ENCODE measurements around the gene GBP5.

GBP5 gene

GRCh38 chr1:89262643-89263042, 10.0 kb downstream of the GBP5 start:
- TF ChIP-seq TAF1 (IDR thresholded peaks at IDR 0.05; ENCODE audit: borderline replicate concordance, insufficient read depth, low read length) = no peak
- no peak for TF ChIP-seq REST (IDR thresholded peaks at IDR 0.05; ENCODE audit: insufficient read depth in 1 of 2, low read depth in 2 of 2, low read length in 2 of 2)
- no peak for TF ChIP-seq FOXP2 (optimal IDR thresholded peaks at IDR 0.05; ENCODE audit: borderline replicate concordance, extremely low read depth, extremely low read length, insufficient read depth)
- no peak for TF ChIP-seq SIN3A (IDR thresholded peaks at IDR 0.05; ENCODE audit: borderline replicate concordance, insufficient read depth, low read length)
- no peak for TF ChIP-seq POLR2AphosphoS5 (IDR thresholded peaks at IDR 0.05; ENCODE audit: low read depth, low read length)

GRCh38 chr1:89261926-89262515, 10.6 kb downstream of the GBP5 start:
- no peak for TF ChIP-seq FOXP2 (optimal IDR thresholded peaks at IDR 0.05; ENCODE audit: borderline replicate concordance, extremely low read depth, extremely low read length, insufficient read depth)
- no peak for TF ChIP-seq SIN3A (IDR thresholded peaks at IDR 0.05; ENCODE audit: borderline replicate concordance, insufficient read depth, low read length)
- TF ChIP-seq REST (IDR thresholded peaks at IDR 0.05; ENCODE audit: insufficient read depth in 1 of 2, low read depth in 2 of 2, low read length in 2 of 2) = no peak
- no peak for TF ChIP-seq TAF1 (IDR thresholded peaks at IDR 0.05; ENCODE audit: borderline replicate concordance, insufficient read depth, low read length)
- TF ChIP-seq POLR2AphosphoS5 (IDR thresholded peaks at IDR 0.05; ENCODE audit: low read depth, low read length) = no peak

GRCh38 chr1:89260566-89261255, 11.9 kb downstream of the GBP5 start:
- no peak for TF ChIP-seq POLR2AphosphoS5 (IDR thresholded peaks at IDR 0.05; ENCODE audit: low read depth, low read length)

GRCh38 chr1:89260042-89260441, 12.6 kb downstream of the GBP5 start:
- no peak for TF ChIP-seq TAF1 (IDR thresholded peaks at IDR 0.05; ENCODE audit: borderline replicate concordance, insufficient read depth, low read length)
- TF ChIP-seq FOXP2 (optimal IDR thresholded peaks at IDR 0.05; ENCODE audit: borderline replicate concordance, extremely low read depth, extremely low read length, insufficient read depth) = no peak
- TF ChIP-seq POLR2AphosphoS5 (IDR thresholded peaks at IDR 0.05; ENCODE audit: low read depth, low read length) = no peak
- no peak for TF ChIP-seq SIN3A (IDR thresholded peaks at IDR 0.05; ENCODE audit: borderline replicate concordance, insufficient read depth, low read length)
- TF ChIP-seq REST (IDR thresholded peaks at IDR 0.05; ENCODE audit: insufficient read depth in 1 of 2, low read depth in 2 of 2, low read length in 2 of 2) = no peak

- TF ChIP-seq FOXP2 (optimal IDR thresholded peaks at IDR 0.05; ENCODE audit: borderline replicate concordance, extremely low read depth, extremely low read length, insufficient read depth) (no peak), TAF1 (IDR thresholded peaks at IDR 0.05; ENCODE audit: borderline replicate concordance, insufficient read depth, low read length) (no peak), POLR2AphosphoS5 (IDR thresholded peaks at IDR 0.05; ENCODE audit: low read depth, low read length) (no peak), REST (IDR thresholded peaks at IDR 0.05; ENCODE audit: insufficient read depth in 1 of 2, low read depth in 2 of 2, low read length in 2 of 2) (no peak), SIN3A (IDR thresholded peaks at IDR 0.05; ENCODE audit: borderline replicate concordance, insufficient read depth, low read length) (no peak)
These were observed 13.2 kb downstream of the GBP5 start for GRCh38 chr1:89259283-89259971.
